DOHH2 (cell line): ENCODE measurements around the gene CALHM5.

ENCODE experiments used
- H3F3A ChIP-seq: fragments of 200-600 bp; sonication (generic), shearing (Covaris generic); 2 replicates; pipeline ENCODE4 v1.6.0; 2016; ENCODE audit warnings: antibody characterized with exemption, mild to moderate bottlenecking; ENCODE audit not compliant: control insufficient read depth, insufficient read depth
- H3K27ac ChIP-seq: fragments of 200-600 bp; sonication (generic); 2 replicates; pipeline ENCODE4 v1.5.1; 2014; ENCODE audit warnings: low read depth, mild to moderate bottlenecking, low read length, moderate library complexity
- H3K27me3 ChIP-seq: fragments of 200-600 bp; sonication (generic); 2 replicates; pipeline ENCODE4 v1.6.1; 2014; ENCODE audit warnings: mild to moderate bottlenecking, low read length, mixed read lengths; ENCODE audit not compliant: control insufficient read depth
- H3K36me3 ChIP-seq: fragments of 200-600 bp; sonication (generic); 2 replicates; pipeline ENCODE4 v1.6.1; 2014; ENCODE audit warnings: mild to moderate bottlenecking, low read length, moderate library complexity, mixed read lengths; ENCODE audit not compliant: control insufficient read depth
- H3K4me1 ChIP-seq: fragments of 200-600 bp; sonication (generic); 2 replicates; pipeline ENCODE4 v1.6.1; 2014; ENCODE audit warnings: mild to moderate bottlenecking, low read length, mixed read lengths; ENCODE audit not compliant: control insufficient read depth
- H3K4me2 ChIP-seq: fragments of 200-600 bp; sonication (generic); 2 replicates; pipeline ENCODE4 v1.6.0; 2014; ENCODE audit warnings: mild to moderate bottlenecking, low read length, moderate library complexity
- H3K4me3 ChIP-seq: fragments of 200-600 bp; sonication (generic); 2 replicates; pipeline ENCODE4 v1.5.1; 2014; ENCODE audit warnings: mild to moderate bottlenecking, low read length, mixed read lengths
- H3K79me2 ChIP-seq: fragments of 200-600 bp; sonication (generic); 2 replicates; pipeline ENCODE4 v1.6.1; 2014; ENCODE audit warnings: mild to moderate bottlenecking, low read length, mixed read lengths; ENCODE audit not compliant: control insufficient read depth
- H3K9me2 ChIP-seq: fragments of 200-600 bp; sonication (generic); replicated peaks from 2 replicates; pipeline ENCODE4 v1.6.1; 2014; ENCODE audit warnings: mild to moderate bottlenecking, low read length, mixed read lengths; ENCODE audit not compliant: control insufficient read depth
- H3K9me3 ChIP-seq: fragments of 200-600 bp; sonication (generic); 2 replicates; pipeline ENCODE4 v1.6.1; 2014; ENCODE audit warnings: antibody characterized with exemption, low read length, mixed read lengths; ENCODE audit not compliant: control insufficient read depth, insufficient read depth
- H4K20me1 ChIP-seq: fragments of 200-600 bp; sonication (generic); 2 replicates; pipeline ENCODE4 v1.6.0; 2014; ENCODE audit warnings: low read depth, mild to moderate bottlenecking, antibody characterized with exemption, low read length, moderate library complexity; ENCODE audit not compliant: control insufficient read depth, insufficient read depth
- CTCF ChIP-seq: fragments of 200-600 bp; sonication (generic); IDR thresholded peaks from one replicate; pipeline ENCODE4 v1.5.1; 2014; ENCODE audit warnings: antibody characterized with exemption, mild to moderate bottlenecking, low read depth, low read length; ENCODE audit not compliant: poor library complexity, severe bottlenecking
- EZH2phosphoT487 ChIP-seq: fragments of 200-600 bp; sonication (generic); IDR thresholded peaks from 2 replicates; pipeline ENCODE4 v1.6.1; 2017; ENCODE audit warnings: borderline replicate concordance, mild to moderate bottlenecking, antibody characterized with exemption, low read length, moderate library complexity, mixed read lengths

The CALHM5 gene

GRCh38 chr6:116512111-116512559, 696 bp downstream of the CALHM5 start:
- Histone ChIP-seq H3K4me3 (no peak overlapping the region), H3K4me1 (no peaks in the 10 kb centered on the region), H3K27ac (no peak overlapping the region), H3K27me3 (peaks cover 9% of the 10 kb centered on the region), H3K4me2 (no peak overlapping the region), H3K9me3 (no peaks in the 10 kb centered on the region), H3F3A (no peaks in the 10 kb centered on the region), H4K20me1 (no peaks in the 10 kb centered on the region), H3K79me2 (no peaks in the 10 kb centered on the region), H3K36me3 (no peaks in the 10 kb centered on the region), H3K9me2 (no peaks in the 10 kb centered on the region)
- TF ChIP-seq EZH2phosphoT487, result no peak

- Histone ChIP-seq H3K4me1 (no peaks in the 10 kb centered on the region), H3K9me3 (no peaks in the 10 kb centered on the region), H3K4me3 (no peak overlapping the region), H3K27me3 (peaks cover 9% of the 10 kb centered on the region), H3F3A (no peaks in the 10 kb centered on the region), H3K27ac (no peak overlapping the region), H3K9me2 (no peaks in the 10 kb centered on the region), H3K4me2 (no peak overlapping the region), H3K36me3 (no peaks in the 10 kb centered on the region), H4K20me1 (no peaks in the 10 kb centered on the region), H3K79me2 (no peaks in the 10 kb centered on the region)
- no peak for TF ChIP-seq CTCF
- no peak for TF ChIP-seq EZH2phosphoT487
Observed at GRCh38 chr6:116512734-116513133, 1.3 kb downstream of the CALHM5 start.

- Histone ChIP-seq H3K27ac (no peak overlapping the region), H3K9me2 (no peaks in the 10 kb centered on the region), H3K36me3 (no peaks in the 10 kb centered on the region), H3K79me2 (no peaks in the 10 kb centered on the region), H3K4me2 (no peak overlapping the region), H3K4me3 (no peak overlapping the region), H4K20me1 (no peaks in the 10 kb centered on the region), H3K27me3 (peaks cover 9% of the 10 kb centered on the region), H3K4me1 (no peaks in the 10 kb centered on the region), H3F3A (no peaks in the 10 kb centered on the region), H3K9me3 (no peaks in the 10 kb centered on the region)
- TF ChIP-seq EZH2phosphoT487, result no peak
- no peak for TF ChIP-seq CTCF
Observed at GRCh38 chr6:116513224-116513875, 1.9 kb downstream of the CALHM5 start.

- no peaks in the 10 kb centered on the region for H3K36me3 ChIP-seq
- no peak overlapping the region for H3K4me3 ChIP-seq
- no peaks in the 10 kb centered on the region for H4K20me1 ChIP-seq
- TF ChIP-seq EZH2phosphoT487 (no peak), CTCF (no peak)
- peaks cover 11% of the 10 kb centered on the region for H3K27me3 ChIP-seq
- H3K27ac ChIP-seq, result no peak overlapping the region
- no peaks in the 10 kb centered on the region for H3K79me2 ChIP-seq
- no peaks in the 10 kb centered on the region for H3K9me3 ChIP-seq
- H3K9me2 ChIP-seq, result no peaks in the 10 kb centered on the region
- no peaks in the 10 kb centered on the region for H3F3A ChIP-seq
- no peaks in the 10 kb centered on the region for H3K4me1 ChIP-seq
- no peak overlapping the region for H3K4me2 ChIP-seq
Observed at GRCh38 chr6:116514111-116514510, 2.7 kb downstream of the CALHM5 start.
